HUES64 (cell line): Measurements from ENCODE around the gene NUBP1.

Source experiments
- H3K27ac ChIP-seq: 2 replicates; pipeline ENCODE4 v1.7.0; 2013; ENCODE audit warnings: low read depth, low read length, inconsistent platforms
- H3K27me3 ChIP-seq: 2 replicates; pipeline ENCODE4 v1.6.1; 2013; ENCODE audit warnings: mild to moderate bottlenecking, low read length; ENCODE audit not compliant: insufficient read depth
- H3K36me3 ChIP-seq: 2 replicates; pipeline ENCODE4 v1.6.1; 2013; ENCODE audit warnings: mild to moderate bottlenecking, low read length; ENCODE audit not compliant: insufficient read depth
- H3K4me1 ChIP-seq: 2 replicates; pipeline ENCODE4 v1.6.1; 2013; ENCODE audit warnings: mild to moderate bottlenecking, low read length, moderate library complexity; ENCODE audit not compliant: insufficient read depth
- H3K4me3 ChIP-seq: 2 replicates; pipeline ENCODE4 v1.5.1; 2013; ENCODE audit warnings: mild to moderate bottlenecking, low read length, moderate library complexity
- H3K9ac ChIP-seq: 2 replicates; pipeline ENCODE4 v1.6.1; 2013; ENCODE audit warnings: mild to moderate bottlenecking, low read depth, low read length
- H3K9me3 ChIP-seq: 2 replicates; pipeline ENCODE4 v1.6.1; 2013; ENCODE audit warnings: low read depth, low read length; ENCODE audit not compliant: insufficient read depth
- WGBS: fragments of 150-250, 120-280 bp; methylation state at CpG from one replicate; pipeline ENCODE4 v1.1.7; 2013; ENCODE audit warnings: missing lambda C conversion rate; 5-methylcytosine and 5-hydroxymethylcytosine counted together

The NUBP1 gene

GRCh38 chr16:10752843-10753523 is 9.3 kb downstream of the NUBP1 start:
- no peaks in the 10 kb centered on the region for H3K4me1 ChIP-seq
- peaks cover 37% of the 10 kb centered on the region for H3K36me3 ChIP-seq
- no peak overlapping the region for H3K27ac ChIP-seq
- WGBS, result 98% methylated on average over 10 of the region's 10 CpGs
- no peaks in the 10 kb centered on the region for H3K9me3 ChIP-seq
- no peak overlapping the region for H3K9ac ChIP-seq
- H3K4me3 ChIP-seq, result no peak overlapping the region
- no peaks in the 10 kb centered on the region for H3K27me3 ChIP-seq

- Histone ChIP-seq H3K4me3 (no peak overlapping the region), H3K9ac (no peak overlapping the region), H3K27ac (no peak overlapping the region), H3K9me3 (no peaks in the 10 kb centered on the region), H3K27me3 (no peaks in the 10 kb centered on the region), H3K4me1 (no peaks in the 10 kb centered on the region), H3K36me3 (peaks cover 37% of the 10 kb centered on the region)
- WGBS, result 95% methylated on average over 7 of the region's 7 CpGs
Observed at GRCh38 chr16:10753670-10754069, 10.0 kb downstream of the NUBP1 start.

DNA sequence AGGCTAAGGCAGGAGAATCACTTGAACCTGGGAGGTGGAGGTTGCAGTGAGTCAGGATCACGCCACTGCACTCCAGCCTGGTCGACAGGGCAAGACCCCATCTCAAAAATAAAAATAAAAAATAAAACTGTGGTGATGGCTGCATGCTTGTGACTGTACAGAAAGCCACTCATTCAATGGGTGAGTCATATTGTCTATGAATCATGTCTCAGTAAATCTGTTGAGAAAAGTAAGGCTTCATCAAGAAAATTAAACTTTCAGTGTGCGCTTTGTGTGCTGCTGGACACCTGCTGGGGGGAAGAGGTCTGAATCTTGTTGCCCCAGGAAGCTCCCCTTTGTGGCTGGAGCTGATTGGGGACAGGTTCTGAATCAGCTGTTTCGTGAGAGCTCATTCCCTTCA is 11.3 kb downstream of the NUBP1 start:
- no peak overlapping the region for H3K4me3 ChIP-seq
- H3K27ac ChIP-seq, result no peak overlapping the region
- 93% methylated on average over 2 of the region's 4 CpGs for WGBS
- H3K27me3 ChIP-seq, result no peaks in the 10 kb centered on the region
- H3K36me3 ChIP-seq, result peaks cover 43% of the 10 kb centered on the region
- no peaks in the 10 kb centered on the region for H3K9me3 ChIP-seq
- no peaks in the 10 kb centered on the region for H3K4me1 ChIP-seq
- no peak overlapping the region for H3K9ac ChIP-seq

DNA sequence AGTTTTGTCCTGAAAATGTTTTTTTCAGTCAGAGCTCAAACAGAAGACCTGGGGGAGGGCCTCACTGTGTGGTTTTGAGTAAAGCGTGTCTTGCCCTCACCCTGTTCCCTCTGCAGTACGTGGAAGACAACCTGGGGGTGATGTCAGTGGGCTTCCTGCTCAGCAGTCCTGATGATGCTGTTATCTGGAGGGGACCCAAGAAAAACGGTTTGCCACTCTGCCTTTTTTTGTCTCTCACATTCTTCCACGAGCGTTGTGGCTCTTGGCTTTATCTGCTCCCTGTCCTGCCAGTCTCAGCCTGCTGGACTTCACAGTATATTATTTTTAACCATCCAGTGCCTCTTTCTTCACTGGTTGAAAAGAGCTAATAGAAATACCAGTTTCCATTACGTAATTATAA is 12.9 kb downstream of the NUBP1 start:
- Histone ChIP-seq H3K4me1 (no peaks in the 10 kb centered on the region), H3K9me3 (no peaks in the 10 kb centered on the region), H3K4me3 (no peak overlapping the region), H3K27me3 (no peaks in the 10 kb centered on the region), H3K9ac (no peak overlapping the region), H3K27ac (no peak overlapping the region), H3K36me3 (peaks cover 60% of the 10 kb centered on the region)
- 93% methylated on average over 6 of the region's 6 CpGs for WGBS

- Histone ChIP-seq H3K9ac (no peak overlapping the region), H3K27me3 (no peaks in the 10 kb centered on the region), H3K4me3 (no peak overlapping the region), H3K4me1 (no peaks in the 10 kb centered on the region), H3K36me3 (peaks cover 65% of the 10 kb centered on the region), H3K9me3 (no peaks in the 10 kb centered on the region), H3K27ac (no peak overlapping the region)
- WGBS, result 96% methylated on average over 1 of the region's 3 CpGs
Observed at GRCh38 chr16:10760858-10761257, 17.2 kb downstream of the NUBP1 start.

GRCh38 chr16:10761373-10761772 is 17.7 kb downstream of the NUBP1 start:
- Histone ChIP-seq H3K27ac (no peak overlapping the region), H3K4me3 (no peak overlapping the region), H3K27me3 (no peaks in the 10 kb centered on the region), H3K9ac (no peak overlapping the region), H3K4me1 (no peaks in the 10 kb centered on the region), H3K36me3 (peaks cover 63% of the 10 kb centered on the region), H3K9me3 (no peaks in the 10 kb centered on the region)
- WGBS, result 95% methylated on average over 8 of the region's 8 CpGs

DNA sequence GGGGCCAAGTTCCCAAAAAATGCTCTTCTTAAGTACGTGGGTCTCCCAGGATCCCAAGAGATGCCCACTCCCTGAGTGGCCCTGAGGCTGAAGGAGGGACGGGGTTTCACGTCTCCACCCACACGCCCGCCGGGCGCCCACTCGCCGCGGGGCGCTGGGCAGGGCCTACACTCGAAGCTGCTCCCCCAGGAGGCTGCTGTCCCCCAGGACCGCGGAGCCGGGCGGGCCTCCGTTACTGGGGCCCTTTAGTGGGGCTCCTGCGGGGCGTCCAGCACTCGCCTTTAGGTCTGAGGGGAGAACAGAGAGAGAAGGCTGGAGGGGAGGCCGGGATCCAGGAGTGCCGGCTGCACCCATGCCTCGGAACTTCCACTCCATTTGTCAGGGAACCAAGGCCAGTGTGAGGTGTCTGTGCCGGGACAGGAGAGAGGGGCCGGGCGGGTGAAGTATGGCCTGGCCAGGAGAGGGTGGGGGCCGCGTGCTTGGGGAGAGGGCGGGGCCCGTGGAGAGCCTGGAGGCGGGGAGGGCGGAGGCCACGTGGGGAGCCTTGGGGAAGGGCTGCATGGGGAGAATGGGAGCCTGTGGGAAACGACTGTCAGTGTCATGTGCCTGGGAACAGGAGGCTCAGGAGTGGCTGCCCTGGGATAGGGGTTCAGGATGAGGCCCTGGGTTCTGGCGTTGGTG is 18.8 kb downstream of the NUBP1 start:
- WGBS, result 93% methylated on average over 35 of the region's 35 CpGs
- Histone ChIP-seq H3K27ac (no peak overlapping the region), H3K36me3 (peaks cover 56% of the 10 kb centered on the region), H3K4me3 (no peak overlapping the region), H3K4me1 (no peaks in the 10 kb centered on the region), H3K9ac (no peak overlapping the region), H3K9me3 (no peaks in the 10 kb centered on the region), H3K27me3 (no peaks in the 10 kb centered on the region)

GRCh38 chr16:10763456-10763855 is 19.8 kb downstream of the NUBP1 start:
- 96% methylated on average over 7 of the region's 7 CpGs for WGBS
- H3K4me1 ChIP-seq, result no peaks in the 10 kb centered on the region
- no peak overlapping the region for H3K9ac ChIP-seq
- no peaks in the 10 kb centered on the region for H3K9me3 ChIP-seq
- no peak overlapping the region for H3K4me3 ChIP-seq
- no peak overlapping the region for H3K27ac ChIP-seq
- H3K27me3 ChIP-seq, result no peaks in the 10 kb centered on the region
- H3K36me3 ChIP-seq, result peaks cover 50% of the 10 kb centered on the region

DNA sequence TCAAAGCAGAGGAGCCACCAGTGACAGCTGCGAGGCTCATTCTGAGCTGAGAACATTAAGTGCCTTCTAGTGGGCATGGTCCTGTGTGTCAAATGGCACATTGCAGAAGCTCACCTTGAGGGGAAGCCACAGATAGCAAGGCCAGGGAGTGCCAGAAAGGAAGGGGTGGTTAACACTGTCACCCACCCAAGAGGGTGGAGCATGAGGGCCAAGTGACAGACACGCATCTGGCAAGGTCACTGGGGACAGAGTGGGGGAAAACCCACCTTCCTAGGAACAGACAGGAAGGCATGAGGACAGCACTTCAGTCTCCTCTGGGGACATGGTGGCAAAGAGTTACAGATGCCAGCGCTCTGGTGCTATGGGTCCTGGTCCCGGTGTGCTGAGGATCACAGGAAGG is 22.1 kb downstream of the NUBP1 start:
- peaks cover 40% of the 10 kb centered on the region for H3K36me3 ChIP-seq
- H3K4me3 ChIP-seq, result no peak overlapping the region
- H3K9ac ChIP-seq, result no peak overlapping the region
- H3K9me3 ChIP-seq, result no peaks in the 10 kb centered on the region
- WGBS, result 95% methylated on average over 4 of the region's 4 CpGs
- H3K27me3 ChIP-seq, result no peaks in the 10 kb centered on the region
- no peak overlapping the region for H3K27ac ChIP-seq
- no peaks in the 10 kb centered on the region for H3K4me1 ChIP-seq

GRCh38 chr16:10767127-10767526 is 23.5 kb downstream of the NUBP1 start:
- WGBS, result 90% methylated on average over 7 of the region's 7 CpGs
- no peak overlapping the region for H3K9ac ChIP-seq
- no peak overlapping the region for H3K27ac ChIP-seq

DNA sequence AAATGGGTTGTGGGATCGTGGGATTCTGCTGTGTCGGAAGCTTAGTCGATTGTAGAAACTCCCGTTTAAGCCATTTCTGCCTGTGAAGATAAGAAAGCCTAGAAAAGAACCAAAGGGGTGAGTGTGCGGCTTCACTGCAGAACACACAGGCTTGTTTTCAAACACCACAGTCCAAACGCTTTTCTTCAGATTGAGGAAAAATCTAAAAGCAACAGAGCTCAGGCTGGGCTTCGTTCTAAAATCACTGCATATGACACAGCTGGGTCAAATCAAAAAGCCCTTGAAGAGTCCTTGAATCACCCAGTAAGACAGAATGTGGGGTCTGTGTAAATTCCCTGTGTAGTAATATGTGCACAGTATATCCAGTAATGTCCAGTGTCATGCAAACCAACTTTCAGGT is 25.7 kb downstream of the NUBP1 start:
- Histone ChIP-seq H3K4me1 (0 out of 2 replicates have a peak, but pooled peaks cover 3% of the 10 kb centered on the region), H3K36me3 (peaks cover 18% of the 10 kb centered on the region), H3K9me3 (no peaks in the 10 kb centered on the region), H3K9ac (no peak overlapping the region), H3K4me3 (no peak overlapping the region), H3K27ac (no peak overlapping the region), H3K27me3 (no peaks in the 10 kb centered on the region)
- WGBS, result 88% methylated on average over 7 of the region's 7 CpGs

More at GRCh38 chr16:10767127-10767526, 23.5 kb downstream of the NUBP1 start:
- Histone ChIP-seq H3K4me3 (no peak overlapping the region), H3K4me1 (no peaks in the 10 kb centered on the region), H3K27me3 (no peaks in the 10 kb centered on the region), H3K36me3 (peaks cover 28% of the 10 kb centered on the region), H3K9me3 (no peaks in the 10 kb centered on the region)
